Amniotic stem cell (primary cell): ENCODE results near the gene CCDC7.
"Not testable (repeated sequence)": the region's sequence is repeated elsewhere in the genome, so short reads cannot be mapped to it uniquely, and the experiment has no call there.

ENCODE experiments used
- DNase-seq: peaks from one replicate; lab custom pipeline; 2025; lab: John Stamatoyannopoulos, UW

The CCDC7 gene

DNA sequence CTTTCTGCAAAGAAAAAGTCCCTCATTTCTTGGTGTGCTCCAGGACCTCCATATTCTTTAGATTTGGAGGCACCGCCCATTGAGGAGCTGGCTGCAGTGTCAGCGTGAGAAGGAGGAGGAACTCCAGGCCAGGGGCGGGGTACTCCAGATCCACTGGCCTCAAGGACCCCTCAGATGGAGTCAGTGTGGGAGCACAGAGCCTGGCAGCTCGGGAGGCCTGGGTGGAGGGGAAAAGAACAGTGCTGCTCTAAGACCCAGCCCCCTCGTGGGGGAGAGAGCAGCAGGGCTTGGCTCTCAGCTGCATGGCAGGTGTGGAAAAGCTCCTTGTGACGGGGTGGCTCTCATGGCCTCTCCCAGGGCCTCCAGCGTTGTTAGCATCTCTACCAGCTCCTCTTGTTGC is 441.5 kb downstream of the CCDC7 start:
- no peak for DNase-seq

DNA sequence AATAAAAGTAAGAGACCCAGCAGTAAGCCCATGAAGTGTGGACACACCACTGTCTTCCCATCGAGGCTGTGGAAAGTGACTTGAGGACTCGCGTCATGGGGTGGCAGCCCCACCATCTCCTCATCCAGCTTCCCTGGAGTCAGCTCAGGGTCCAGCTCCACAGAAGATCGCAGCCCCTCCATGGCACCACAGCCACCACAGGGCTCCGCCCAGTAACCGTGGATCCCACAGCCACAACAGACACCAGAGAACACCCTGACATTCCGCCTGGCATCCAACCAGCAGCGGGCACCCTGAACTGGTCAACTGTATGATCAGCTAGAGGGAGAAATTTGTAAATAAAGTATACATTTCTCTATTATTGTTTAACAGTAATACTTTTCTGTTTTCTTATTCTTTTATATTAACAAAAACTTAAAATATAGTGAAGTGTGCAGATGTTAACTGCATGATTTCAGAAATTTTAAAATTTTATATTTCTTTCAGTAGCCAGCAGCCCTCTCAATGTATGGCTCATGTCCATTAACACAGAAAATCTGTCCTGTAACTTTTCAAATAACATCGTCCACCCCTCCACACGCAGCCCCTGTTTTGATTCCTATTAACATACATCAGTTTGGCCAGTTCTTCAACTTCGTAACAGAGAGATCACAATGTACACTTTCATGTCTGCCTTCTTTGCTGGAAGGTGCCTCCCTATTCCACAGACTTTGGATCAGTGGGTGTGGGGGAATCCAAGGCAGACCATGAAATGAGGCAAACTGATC is 442.4 kb downstream of the CCDC7 start:
- DNase-seq: no peak

DNA sequence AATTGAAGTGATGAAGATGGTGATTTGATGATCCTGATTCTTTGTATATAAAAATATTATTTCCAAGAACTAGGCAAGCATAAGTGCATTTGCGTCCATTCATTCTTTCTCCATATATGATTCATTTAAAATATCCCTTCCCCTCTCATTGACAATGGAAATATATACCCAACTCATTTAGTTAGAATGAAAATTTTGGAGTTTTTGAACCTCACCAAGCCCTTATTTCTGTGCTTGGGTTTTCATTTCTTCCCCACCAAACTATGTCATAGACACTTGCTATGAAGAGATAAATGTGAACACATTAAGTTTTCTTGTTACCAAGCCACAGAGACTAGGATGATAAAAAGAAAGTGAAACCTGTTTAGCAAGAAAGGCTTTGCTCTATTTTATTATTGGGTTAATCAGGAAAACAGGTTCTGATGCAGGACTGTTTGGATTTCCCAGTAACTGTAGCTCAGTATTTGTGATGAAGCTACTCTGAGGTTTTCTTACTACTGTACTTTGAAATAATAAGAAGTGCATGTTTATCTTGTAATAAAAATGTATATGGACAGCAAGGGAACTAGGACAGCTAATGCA is 443.8 kb downstream of the CCDC7 start:
- DNase-seq: no peak

DNA sequence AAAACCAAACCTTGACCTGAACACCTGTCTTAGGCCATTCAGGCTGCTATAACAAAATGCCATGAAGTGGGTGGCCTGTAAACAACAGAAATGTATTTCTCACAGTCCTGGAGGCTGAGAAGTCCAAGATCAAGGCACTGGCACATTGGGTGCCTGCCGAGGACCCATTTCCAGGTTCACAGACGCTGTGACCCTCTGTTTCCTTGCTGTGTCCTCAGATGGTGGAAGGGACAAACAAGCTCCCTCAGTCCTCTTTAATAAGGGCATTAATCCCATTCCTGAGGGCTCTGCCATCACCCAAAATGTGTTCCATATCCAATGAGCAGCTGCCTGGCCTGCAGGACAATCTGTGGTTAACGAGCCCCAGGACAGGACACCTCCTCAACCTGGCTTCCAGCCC is 444.5 kb downstream of the CCDC7 start:
- no peak for DNase-seq

DNA sequence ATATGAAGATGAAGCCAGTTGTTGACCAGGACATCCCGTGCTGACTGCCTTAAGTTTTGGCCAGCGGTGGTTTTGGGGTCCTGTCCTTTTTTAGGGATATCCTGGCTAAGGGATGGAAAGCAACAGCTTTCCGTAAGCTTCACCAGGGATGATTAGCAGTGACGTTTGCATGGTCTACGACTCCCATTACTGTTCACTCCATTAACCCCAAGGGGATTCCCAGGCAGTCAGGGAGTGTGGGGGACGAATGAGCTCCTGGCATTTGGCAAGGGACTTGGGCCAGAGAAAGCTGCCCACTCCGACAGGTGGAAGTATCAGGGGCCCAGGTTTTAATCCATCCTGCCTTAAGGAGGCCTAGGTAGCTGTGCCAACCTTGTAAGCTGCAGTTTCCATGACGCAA is 445.3 kb downstream of the CCDC7 start:
- DNase-seq: no peak

DNA sequence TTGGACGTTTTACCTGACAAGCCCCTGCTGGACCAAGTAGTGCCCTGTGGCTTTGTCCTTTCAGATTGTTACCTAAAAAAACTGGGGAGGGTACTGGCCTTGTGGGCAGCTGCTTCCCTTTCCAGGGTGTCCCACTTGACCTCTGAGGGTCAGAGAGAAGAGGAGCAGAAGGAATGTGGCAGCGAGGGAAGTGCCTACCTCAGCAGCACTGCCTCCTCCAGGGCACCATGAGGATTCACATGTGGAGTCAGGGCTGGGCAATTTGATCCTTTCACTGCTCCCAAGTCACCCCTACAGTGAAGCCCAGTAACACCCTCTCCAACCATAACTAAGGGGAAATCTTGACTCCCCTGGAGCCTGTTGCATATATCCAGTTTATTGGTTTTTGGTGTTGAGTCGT is 447.5 kb downstream of the CCDC7 start:
- DNase-seq: no peak

DNA sequence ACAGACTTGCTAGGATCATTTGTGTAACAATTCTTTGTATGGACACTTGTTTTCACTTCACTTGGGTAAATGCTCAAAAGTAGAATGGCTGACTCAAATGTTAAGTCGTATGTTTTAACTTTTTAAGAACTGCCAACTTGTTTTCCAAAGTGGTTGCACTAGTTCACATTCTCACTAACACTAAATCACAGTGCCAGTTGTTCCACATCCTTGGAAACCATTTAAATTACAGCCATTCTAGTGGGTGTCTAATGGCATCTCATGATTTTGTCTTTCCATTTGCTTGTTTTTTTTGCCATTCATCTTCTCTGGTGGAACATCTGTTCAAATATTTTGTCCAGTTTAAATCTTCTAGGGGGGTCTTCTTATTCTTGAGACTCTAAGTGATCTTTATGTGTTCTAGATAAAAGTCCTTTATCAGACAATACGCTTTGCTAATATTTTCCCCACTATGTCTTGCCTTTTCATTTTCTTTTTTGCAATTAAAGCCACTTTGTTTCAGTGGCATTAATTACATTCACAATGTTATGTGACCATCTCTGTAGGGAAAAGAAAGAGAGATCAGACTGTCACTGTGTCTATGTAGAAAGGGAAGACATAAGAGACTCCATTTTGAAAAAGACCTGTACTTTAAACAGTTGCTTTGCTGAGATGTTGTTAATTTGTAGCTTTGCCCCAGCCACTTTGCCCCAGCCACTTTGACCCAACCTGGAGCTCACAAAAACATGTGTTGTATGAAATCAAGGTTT is 448.1 kb downstream of the CCDC7 start:
- DNase-seq: no peak

DNA sequence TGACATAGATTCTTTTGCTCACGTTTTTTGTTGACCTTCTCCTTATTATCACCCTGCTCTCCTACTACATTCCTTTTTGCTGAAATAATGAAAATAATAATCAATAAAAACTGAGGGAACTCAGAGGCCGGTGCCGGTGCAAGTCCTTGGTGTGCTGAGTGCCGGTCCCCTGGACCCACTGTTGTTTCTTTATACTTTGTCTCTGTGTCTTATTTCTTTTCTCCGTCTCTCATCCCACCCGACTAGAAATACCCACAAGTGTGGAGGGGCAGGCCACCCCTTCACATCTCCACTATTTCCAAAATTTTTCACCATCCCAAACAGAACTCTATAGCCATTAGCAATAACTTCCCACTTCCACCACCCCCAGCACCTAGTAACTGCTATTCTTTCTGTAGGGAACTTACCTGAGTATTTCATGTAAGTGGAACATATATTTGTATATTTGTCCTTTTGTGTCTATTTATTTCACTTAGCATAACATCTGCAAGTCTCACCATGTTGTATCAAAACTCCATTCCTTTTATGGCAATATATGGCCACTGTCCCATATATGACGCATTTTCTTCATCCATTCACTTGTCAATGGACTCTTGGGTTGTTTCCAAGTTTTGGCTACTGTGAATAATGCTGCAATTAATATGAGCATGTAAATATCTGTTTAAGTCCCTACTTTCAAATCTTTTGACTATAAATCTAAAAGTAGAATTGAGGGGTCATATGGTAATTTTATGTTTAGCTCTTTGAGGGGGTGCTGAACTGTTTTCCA is 449.4 kb downstream of the CCDC7 start:
- not testable (repeated sequence) for DNase-seq

DNA sequence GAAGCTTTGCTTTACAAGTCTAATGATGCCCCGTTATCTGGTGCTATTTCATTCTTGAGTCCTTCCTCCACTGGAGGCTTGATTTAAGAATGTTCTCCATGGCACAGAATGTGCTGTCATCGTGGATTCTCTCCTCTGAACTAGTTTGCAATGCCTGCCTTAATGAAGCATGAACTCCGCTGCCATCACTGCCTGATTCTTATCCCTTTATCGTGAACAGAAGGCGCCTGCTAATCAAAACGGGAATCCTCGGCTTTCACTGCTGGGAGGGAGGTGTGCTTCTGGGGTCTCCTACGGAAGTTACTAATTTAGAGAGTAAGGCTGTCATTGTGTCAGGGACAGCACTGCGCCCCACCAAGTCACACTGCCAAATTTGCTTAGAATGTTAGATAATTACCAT is 455.9 kb downstream of the CCDC7 start:
- no peak for DNase-seq

DNA sequence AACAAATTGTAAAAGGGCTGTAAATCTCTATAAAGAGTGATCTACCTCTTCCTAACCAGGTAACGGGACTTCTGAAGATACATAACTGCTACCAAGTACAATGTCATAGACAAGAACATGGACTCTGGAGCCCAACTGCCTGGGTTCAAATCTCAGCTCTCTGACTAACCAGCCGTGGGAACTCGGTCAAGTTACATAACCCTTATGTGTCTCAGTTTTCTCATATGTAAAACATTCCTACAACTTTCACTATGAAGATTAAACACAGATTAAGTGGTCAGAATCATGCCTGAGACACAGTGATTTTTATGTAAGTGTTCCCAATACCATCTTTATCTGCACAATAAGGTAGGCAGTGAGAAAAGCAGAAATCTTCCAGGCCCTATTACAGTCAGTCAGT is 459.5 kb downstream of the CCDC7 start:
- no peak for DNase-seq

DNA sequence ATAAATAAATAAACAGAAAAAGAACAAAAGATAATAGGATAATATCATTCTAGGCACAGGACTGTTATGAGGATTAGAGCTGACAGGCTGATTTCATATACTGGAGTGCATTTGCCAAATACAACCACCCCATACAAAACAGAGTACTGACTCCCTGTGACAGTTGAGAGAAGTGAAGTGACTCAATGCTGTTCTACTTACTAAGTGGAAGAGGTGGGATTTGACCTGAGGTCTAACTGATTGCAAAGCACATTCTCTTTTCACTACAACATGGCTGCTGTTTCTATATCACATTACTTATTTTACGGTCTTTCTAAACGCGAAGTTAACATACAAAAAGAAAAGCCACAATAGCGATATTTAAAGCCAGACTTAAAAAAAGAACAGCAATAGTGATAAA is 460.7 kb downstream of the CCDC7 start:
- no peak for DNase-seq

DNA sequence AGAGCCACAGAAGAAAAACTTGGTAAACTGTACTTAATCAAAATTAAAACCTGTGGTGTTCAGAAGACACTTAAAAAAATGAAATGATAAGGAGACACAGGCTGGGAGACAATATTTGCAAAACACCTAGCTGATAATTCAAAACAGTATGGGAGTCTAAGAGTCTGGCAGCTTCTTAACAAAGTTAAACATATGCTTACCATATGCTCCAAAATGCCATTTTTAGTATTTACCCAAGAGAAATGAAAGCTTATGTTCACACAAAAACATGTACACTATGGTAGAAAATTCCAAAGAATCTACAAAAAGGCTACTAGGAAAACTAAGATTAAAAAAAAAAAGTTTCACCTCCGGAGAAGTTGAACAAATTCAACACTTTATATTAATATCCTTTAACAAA is 463.5 kb downstream of the CCDC7 start:
- DNase-seq: no peak

DNA sequence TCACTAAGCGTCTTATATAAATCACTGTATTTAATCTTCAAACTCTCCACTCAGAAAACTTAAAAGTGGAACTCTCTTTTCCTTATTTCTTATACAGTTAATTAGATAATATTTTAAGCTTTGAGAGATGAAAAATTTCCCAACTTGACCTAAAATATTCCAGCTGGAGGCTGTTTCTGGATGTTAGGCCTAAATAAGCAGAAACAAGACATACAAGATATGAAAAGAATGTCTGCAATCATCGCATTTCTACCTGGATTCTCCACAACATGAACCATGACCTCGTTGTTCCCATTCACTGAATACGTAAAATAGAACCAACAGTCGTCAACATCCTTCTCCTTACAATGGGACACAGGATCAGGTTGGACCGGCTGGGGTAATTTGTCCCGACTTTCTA is 464.0 kb downstream of the CCDC7 start:
- DNase-seq: not testable (repeated sequence)

DNA sequence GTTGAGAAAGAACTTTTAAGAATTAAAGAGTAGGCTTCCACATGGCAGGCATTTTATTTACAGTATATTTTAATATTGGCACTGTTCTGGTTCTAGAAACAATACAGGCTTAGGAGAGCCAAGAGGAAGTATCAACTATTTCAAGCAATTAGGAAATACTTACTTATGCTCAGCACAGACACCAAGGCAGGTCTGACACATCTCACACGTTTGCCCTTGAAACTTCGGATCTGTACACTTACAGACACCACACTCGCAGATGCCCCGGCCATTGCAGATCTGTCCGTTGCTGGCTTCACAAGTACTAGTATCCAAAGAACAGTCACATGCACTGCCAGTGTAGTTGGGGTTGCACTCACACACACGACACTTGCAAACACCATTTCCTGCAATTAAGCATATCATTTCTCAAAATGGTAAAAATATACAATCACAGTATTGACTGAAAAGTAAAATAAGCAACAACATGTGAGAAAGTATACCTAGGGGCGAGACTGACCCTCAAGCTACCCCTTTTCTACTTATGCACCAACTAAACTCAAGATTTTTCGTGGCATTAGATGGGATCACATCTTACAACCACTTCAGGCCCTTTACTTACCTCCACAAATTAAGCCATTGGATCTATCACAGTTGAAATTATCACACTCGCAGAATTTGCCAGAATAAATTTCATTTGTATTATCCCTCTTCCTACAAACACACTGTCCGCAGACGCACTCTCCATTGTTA is 465.5 kb downstream of the CCDC7 start:
- no peak for DNase-seq

DNA sequence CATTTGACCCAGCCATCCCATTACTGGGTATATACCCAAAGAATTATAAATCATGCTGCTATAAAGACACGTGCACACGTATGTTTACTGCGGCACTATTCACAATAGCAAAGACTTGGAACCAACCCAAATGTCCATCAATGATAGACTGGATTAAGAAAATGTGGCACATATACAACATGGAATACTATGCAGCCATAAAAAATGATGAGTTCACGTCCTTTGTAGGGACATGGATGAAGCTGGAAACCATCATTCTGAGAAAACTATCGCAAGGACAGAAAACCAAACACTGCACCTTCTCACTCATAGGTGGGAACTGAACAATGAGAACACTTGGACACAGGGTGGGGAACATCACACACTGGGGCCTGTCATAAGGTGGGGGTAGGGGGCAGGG is 471.9 kb downstream of the CCDC7 start:
- not testable (repeated sequence) for DNase-seq

DNA sequence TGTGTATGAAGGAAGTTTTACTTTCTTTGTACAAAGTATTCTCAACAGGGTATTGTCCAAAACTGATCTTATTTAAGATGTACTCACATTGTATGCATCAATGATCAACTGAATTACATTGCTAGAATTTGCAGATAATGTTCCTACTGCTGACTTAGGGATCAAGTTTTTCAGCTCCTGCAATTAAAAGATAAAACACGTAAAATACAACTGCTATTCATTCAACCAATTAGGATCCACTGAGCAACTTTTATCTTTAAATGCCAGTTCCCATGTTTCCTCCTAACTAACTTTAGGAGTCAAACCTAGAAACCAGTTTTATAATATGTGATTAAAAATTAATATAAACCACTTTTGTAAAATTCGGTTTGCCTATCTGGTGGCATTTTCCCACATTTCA is 476.2 kb downstream of the CCDC7 start:
- no peak for DNase-seq

DNA sequence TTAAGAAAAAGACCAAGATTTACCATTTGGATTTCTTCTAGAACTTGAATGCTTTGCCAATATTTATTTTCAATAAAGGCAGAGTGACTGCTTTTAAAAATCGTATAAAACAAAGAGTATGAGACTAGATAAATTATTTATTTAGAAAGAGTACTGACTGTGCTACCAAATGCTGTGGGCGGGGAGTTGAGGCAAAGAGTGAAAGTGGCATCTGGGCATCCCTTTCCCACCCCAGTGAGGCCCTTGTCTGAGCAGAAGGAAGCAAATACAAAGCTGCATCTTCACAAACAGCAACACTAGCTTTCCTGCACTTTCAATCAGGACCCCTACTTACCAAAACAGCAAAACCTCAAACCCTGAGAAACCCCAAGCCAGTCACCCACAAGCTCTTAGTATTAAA is 477.2 kb downstream of the CCDC7 start:
- DNase-seq: no peak

DNA sequence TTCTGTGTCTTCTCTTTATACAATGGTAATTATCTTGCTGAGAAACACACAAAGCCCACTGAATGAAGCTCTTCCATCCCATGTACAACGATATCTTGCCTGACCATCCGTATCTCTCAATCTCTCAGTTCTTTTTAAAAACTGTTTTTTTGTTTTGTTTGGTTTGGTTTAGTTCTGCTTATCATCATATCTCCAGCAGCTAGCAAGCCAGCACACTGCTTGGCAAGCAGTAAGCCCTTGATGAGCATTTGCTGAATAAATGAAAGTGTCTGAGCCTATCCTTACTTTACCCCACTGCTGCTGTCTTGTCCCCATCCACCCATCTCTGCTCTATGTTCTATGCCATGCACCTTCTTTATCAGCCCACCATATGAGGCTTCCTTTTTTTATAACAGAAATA is 477.9 kb downstream of the CCDC7 start:
- no peak for DNase-seq
